Fibroblast of skin of left biceps (primary cell): Measurements from ENCODE around the gene WDFY1.

Experiments used
- DNase-seq, 2 experiments: peaks; one replicate each; pipeline ENCODE4 v3.0.0-alpha.2; 2013; ENCODE audit warnings: low read depth in 2 of 2

Gene WDFY1

DNA sequence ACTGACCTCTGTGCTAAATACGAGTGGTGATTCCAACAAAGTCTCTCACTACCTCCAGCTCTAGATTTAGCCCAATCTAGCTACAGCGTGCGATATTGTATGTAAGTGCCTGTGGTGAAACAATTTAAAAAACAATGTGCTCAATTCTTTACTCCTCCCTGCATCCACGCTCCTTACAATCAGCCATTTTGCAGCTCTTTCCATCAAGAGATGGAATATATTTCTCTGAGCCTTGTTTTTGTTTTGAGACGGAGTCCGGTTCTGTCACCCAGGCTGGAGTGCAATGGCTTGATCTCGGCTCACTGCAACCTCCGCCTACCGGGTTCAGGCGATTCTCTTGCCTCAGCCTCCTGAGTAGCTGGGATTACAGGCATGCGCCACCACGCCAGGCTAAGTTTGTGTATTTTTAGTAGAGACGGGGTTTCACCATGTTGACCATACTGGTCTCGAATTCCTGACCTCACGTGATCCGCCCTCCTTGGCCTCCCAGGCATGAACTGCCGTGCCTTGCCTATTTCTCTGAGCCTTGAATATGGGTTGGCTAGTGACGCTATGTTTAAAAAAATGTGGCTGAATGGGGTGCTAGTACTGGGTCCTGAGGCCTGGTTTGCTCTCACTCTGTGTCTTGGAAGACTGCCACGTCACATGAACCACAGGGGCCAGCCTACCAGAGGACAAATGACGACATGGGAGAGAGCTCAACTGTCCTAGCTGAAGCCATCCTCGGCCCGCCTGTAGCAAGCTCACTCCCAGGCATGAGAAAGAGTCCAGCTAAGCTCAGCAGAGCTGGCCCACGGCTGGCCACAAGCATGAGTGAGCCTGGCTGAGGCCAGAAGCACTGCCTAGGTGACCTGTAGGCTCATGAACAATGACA lies 14.8 kb downstream of the WDFY1 start:
- DNase-seq: no peak

DNA sequence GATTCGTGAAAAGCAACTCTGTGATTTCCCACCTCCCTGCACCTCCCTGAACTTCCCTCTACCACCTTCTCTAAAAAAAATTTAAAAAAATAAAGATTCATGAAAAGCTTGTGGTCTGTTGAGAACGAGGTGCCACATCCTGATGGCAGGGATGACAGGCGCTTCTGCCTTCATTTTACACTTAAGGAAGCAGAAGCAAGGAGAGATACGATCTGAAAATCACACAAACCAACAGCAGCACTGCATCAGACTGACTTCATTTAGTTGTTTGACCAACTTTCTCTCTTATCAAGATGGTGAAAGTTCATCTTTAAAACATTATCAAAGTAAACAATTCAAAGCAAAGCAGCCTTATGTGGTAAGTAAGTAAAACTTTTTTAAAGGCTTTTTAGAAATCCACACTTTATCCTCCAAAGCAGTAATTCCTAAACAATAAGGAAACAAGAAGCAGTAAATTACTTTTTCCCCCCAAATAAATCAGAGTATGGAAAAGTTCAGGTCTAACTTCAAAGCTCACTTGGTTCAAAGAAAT lies 15.5 kb downstream of the WDFY1 start:
- DNase-seq: no peak

DNA sequence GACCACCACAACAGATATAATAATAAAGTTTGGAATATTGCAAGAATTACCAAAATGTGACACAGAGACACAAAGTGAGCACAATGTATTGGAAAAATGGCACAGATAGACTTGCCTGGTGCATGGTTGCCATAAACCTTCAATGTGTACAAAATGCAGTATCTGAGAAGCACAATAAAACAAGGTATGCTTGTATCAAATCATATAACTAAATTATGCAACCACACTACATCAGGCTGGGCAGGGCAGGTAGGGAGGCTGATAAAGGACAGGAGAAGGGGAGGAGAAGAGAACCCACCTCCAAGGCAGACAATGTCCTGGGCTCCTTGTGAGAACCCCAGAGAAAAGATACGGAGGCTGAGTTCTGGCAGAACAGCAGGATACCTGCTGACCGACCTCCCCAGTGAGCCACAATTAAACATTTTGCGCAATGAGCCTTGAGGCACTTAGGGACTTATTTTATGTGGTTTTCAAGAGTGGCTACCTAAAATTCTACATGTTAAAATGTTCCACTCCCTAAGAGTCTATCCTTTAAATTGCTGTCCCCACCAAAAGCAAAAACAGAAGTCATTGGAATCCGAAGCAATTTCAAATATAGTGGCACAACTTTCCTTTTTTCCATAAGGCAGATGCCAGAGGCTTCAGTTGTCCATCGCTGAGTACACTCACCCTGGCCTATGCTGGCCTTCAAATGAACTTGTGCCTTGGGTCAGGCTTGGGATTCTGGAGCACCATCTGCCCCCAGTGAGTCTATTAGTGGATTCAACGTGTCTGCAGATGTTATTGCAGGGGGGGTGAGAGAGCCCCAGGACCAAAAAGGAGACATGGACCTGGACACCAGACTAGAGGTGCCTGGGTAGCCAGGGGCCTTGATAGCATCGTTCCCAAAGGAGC lies 16.8 kb downstream of the WDFY1 start:
- DNase-seq: no peak

DNA sequence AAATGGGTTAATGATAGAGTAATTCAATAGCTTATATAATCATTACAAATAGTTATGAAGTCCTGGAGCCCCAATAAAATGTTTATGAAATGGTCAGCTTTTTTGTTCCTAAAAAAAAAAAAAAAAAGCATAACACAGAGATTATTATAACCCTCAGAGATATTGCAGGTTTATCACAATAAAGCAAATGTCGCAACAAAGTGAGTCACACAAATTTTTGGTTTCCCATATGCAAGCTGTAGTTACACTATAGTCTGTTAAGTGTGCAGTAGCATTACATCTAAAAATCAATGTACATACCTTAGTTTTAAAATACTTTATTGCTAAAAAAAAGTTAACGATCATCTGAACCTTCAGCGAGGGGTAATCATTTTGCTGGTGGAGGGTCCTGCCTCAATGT lies 20.0 kb downstream of the WDFY1 start:
- DNase-seq: peak in 1 of 2 experiments; percentile 35

DNA sequence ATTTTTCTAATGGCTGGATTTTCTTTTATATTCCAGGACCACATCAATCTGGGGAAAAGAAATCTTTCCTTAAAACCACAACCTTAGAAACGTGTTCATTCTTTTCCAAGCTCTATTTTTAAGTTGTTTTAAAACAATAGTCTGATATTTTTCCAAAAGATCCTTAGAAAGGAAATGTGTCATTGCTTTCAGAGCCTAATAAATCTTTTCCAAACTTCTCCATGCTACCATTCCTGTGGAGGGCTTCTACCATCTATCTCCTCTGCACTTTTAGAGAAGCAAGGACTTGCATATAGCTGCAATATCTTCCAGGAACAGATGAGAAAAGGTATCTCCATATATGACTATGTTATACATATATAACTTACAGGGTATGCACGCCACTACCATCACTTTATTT lies 21.2 kb downstream of the WDFY1 start:
- DNase-seq: peak in 1 of 2 experiments; percentile 35

DNA sequence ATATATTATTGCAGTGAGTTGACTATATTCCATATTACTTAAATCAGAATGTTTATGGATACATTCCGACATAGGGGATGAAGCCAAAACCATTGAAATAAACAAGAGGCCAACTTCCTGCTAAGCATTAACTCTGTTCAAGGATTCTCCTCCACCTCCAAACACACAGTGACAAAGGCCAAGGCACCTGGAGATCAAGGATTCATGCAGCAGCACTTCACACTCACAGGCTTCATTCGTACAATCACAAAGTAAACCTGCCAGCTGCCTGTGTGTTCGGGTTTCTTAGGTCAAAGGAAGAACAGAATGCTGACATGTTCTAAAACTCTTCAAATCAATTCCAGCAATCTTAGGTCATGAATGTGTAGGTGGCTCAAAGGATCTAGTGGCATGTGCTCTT lies 22.8 kb downstream of the WDFY1 start:
- DNase-seq: no peak

DNA sequence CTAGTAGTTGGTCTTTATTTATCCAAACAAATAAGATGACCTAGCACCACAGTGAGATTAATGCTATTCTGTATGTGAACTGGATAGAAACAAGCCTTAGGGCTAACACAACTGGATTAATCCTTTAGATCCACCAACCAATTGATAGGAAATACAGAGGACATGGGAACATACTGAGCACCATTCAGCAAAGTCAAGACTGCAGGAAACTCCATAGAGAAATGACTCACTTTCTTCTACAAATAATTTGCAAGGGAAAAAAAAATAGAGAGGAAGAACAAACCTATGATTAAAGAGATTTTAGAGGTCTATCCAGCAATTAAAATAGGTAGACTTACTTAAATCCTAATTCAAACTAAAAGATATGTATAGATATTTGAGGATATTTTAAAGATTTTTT lies 23.9 kb downstream of the WDFY1 start:
- DNase-seq: no peak

DNA sequence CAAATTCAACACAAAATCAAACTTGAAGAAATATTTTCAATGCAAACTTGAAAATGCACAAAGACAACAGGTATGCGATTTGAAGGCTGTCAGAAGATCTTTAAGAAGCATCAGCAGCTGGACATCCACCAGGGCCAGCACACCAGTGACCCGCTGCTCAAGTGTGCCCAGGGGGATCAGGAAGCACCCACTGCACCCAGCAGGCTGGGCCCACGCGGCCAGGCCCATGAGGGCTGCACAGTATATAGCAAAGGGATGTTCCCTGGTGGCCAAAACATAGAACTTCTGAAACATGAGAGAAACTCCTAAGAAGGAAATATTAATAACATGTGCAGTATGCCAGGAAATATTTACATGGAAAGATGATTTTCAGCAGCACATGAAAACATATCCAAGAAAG lies 25.0 kb downstream of the WDFY1 start:
- DNase-seq: no peak

DNA sequence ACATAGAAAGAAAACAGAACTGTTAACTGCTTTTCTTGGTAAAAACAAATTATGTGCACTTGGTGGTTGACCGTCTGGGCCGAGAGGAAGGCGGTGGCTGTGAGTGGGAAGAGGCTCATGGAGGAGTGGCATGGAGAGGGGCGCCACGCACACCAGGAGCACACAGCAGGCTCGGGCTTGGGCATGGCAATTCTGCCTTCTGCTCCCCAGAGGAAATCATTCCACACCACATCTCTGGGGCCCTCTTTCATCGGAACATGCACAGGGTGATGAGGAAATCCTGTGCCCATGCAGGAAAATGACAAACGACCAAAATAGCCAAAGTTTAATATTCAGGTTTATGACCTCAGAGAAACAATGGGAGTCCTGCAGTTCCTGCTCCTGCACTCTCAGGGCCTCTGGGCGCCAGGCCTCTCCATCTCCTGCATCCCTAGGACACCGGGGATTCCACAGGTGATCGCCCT lies 26.4 kb downstream of the WDFY1 start:
- DNase-seq: no peak

DNA sequence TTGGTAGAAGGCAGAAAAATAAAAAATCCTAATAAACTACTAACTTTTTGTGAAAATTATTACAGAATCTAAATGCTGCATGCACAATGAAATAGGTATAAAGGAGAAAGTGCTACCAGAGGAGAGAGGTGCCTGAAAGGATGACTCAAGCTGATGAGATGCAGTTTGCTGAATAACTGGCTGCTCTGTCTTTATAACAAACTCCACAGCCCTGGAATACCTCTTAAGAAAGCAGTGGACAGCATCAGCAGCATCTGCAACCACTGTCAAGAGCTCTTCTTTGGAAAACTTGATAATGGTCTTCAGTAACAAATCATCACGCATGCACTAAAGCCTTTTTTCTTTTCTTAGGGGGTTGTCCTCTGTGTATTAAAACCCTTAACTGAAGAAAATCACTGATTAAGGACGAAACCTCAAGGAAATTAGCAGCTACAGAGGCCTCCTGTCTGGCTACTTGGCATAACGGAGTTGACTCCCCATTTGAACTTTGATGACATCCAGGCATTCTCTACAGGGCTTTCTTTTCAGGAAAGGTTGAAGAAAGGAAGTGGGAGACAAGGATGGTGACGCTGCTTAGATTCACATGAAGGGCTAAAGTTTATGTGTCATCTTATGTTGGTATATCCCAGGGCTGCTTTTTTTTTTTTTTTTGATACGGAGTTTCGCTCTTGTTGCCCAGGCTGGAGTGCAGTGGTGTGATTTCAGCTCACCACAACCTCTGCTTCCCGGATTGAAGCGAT lies 28.8 kb downstream of the WDFY1 start:
- no peak for DNase-seq

DNA sequence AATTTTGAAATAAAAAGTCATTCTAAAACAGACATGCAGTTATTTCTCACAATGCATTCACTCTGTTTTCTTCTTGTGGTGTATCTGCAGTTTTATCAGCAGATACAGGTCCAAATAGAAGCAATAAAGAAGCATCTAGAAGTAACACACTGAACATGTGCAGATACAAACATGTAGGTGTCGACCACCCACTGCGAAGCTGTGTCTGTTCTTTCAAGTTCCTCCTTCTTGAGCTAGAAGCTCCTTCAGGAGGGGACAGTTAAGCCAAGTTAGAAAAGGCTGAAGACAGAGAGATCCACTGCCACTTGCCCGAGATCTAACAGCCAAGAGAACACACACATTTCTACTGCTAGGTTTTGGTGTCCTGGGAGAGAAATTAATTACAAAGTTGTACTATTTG lies 30.1 kb downstream of the WDFY1 start:
- no peak for DNase-seq

DNA sequence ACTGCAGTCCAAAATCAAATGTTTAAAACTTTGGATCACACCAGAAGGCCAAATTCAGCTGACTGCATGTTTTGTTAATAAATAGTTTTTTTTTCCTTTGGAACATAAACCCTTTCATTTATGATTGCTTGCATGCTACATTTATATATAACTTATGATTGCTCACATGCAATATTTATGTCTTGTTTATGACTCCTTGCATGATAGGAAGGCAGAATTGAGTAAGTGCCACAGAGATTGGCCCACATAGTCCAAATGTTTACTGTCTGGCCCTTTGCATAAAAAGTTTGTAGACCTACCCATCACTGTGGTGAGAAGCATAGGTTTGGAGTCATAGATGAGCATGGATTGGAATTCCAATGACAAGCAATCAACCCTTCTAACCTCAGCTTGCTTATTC lies 30.8 kb downstream of the WDFY1 start:
- no peak for DNase-seq

DNA sequence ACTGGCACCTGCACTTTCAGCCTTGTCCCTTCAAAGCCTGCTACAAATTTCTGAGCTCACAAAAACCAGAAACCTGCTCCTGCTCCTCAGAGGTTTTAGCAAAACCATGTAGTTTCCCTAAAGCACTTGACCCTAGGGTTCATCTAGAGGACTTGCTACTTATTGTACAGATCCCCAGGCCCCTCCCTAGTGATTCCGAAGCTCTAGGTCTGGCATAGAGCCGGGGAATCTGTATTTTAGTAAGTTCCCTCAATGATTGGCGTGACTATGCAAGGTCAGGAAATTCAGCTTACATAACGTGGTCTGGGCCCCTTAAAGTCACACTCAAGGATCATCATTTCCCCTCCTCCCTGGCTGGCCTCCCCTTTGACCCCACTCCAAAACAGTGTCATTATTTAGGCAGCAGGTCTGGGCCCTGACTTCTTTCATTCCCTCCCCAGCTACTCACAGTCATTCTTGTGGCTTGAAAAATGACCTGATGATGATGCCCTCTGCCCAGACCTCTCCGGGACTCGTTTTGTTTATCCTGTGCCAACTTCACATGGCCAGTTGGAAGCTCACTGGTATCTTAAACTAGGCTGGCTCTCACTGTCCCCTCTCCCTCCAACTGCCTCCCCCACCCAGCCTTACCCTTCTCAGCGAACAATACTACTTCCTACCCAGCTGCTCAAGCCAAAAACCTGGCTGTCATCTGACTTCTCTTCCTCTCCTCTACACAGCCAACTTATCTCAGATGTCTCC lies 36.0 kb downstream of the WDFY1 start:
- DNase-seq: no peak

DNA sequence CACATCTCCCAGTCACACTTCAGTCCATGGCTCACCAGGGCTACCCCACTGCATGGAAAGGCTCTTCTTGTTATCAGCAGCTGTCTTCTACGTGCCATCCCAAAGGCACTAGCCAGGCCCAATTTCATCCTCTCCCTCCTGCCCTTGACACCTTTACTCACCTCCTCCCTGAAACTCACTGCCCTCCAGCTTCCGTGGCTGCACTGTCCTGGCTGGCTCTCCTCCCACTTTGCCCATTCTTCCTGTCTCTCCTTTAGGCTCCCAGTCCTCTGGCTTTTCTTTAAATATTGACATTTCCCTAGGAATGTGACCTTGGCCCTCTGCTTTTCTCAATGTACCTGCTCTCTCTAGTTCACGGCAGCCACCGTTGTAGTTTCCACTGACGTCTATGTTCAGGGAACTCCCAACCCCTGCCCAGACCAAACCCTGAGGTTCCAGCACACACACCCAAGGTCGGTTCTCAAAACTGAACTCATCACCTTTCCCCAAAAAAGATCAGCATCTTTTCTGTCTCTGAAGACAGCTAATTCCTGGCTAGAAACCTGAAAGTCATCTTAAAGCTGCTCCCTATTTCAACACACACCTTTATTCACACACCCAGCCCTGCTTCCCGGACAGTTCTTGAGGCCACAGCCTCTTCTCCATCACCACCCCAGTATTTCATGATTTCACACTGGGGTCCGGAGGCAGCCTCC lies 36.7 kb downstream of the WDFY1 start:
- DNase-seq: no peak

DNA sequence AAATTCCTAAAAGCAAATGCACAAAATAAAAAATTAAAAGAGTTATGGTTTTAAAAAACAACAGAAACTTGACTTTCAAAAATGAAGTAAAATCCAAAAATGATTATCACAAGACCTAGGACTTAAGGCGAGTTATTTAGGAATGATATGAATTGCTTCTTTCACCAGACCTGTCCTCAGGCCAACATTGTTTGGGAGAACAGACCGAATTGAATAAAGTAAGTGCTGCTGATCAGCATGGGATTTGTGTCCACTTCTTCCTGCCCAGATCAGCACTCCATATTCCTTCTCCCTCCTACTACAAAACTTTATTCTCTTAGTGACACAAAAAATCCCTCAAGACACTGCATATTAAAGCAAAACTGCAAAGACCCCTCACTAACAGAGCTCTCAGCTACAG lies 39.1 kb downstream of the WDFY1 start:
- DNase-seq: no peak

DNA sequence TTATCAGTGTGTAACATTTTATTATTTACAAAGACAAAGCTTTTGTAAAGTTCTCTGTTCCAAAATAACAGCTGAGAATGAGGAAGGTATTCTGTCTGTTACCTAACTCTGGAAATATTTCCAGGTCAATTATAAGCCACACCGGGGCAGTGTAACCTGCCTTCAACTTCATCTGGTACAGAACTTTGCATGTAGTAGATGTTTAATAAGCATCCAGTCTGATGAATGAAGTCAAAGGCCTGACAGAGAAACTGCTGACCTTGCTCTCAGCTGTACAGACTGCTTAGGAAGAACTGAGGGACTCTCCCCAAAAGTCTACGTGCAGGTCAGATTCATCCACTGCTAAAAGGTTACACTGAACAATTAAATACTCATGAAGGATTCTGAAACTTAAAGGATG lies 43.3 kb downstream of the WDFY1 start:
- DNase-seq: no peak

DNA sequence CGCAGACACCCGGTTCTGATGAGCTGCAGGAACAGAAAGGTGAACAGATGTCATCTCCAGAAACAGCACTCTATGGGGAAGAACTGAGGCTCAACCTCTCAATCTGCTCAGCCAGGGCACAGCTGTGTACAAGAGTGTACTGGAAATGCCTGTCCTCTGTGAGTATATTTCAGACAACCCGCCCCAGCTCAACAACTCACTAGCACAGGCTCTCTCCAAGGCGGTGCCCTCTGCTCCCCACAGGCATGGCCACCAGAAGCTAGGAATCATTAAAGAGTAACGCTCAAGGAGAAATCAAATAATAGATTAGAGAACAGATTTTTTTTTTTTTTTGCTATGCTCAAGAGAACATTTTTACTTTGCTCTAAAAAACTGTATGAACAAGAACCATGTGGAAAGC lies 43.8 kb downstream of the WDFY1 start:
- DNase-seq: no peak

DNA sequence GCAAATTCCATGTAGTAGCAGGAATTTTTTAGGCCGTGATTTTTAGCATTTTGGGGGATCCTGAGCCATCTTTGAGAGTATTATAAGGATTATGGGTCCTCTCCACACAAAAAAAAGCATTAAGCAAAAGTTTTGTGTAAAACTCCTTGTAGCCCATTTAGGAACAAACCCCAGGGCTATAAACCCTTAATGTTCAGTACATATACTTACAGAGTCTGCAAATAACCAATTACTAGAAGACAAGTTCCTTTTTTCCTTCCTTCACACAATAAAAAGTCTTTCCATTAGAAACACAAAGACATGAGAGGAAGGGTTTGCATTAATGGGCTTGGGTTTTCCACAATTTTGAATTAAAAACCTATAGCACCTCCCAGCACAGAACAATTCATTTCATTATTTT lies 44.6 kb downstream of the WDFY1 start:
- no peak for DNase-seq

DNA sequence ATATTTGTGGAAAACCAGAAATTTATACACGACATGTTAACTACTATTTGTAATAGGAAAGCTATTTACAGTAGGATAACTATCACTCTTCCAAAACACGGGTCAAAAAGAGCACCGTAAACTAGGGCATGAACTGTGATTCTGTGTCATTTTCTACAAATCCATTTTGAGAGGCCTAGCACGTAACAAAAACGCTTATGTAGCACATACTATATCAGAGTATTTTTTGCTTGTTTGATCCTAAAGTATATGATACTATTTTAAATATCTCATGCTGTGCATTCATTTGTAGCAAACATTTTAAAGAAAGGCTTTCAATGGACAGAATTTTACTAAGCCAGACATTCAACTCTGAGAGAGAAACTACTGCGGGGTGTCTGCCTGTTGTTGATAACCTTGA lies 45.1 kb downstream of the WDFY1 start:
- DNase-seq: no peak

DNA sequence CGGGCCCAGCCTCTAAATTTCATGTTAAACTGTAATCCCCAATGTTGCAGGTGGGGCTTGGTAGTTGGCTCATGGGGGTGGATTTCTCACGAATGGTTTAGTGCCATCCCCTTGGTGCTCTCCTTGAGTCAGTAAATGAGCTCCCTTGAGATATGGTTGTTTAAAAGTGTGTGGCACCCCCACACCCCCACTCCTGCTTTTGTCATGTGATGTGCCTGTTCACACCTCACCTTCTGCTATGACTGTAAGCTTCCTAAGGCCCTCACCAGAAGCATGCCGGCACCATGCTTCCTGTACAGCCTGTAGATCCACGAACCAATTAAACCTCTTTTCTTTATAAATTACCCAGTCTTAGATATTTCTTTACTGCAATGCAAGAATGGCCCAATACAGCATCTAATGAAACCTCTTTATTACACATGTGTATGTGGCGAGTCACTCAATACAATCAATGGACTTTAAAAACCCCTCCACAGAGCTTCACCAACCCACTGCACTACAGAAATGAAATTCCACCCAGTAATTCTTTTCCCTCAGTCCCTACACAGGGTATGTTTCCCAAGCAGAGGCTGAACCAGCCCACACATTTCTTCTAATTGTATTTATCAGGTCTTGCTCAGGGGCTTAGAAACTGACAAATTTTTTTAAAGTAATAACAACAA lies 47.3 kb downstream of the WDFY1 start:
- DNase-seq: no peak
